GM21390 (cell line): ENCODE data around the gene AGPAT3.

Source experiments
- ATAC-seq: cut with Tn5 transposase; IDR thresholded peaks from one replicate; pipeline ENCODE4 v1.9.1; 2021; ENCODE audit not compliant: unreplicated experiment

Gene AGPAT3

DNA sequence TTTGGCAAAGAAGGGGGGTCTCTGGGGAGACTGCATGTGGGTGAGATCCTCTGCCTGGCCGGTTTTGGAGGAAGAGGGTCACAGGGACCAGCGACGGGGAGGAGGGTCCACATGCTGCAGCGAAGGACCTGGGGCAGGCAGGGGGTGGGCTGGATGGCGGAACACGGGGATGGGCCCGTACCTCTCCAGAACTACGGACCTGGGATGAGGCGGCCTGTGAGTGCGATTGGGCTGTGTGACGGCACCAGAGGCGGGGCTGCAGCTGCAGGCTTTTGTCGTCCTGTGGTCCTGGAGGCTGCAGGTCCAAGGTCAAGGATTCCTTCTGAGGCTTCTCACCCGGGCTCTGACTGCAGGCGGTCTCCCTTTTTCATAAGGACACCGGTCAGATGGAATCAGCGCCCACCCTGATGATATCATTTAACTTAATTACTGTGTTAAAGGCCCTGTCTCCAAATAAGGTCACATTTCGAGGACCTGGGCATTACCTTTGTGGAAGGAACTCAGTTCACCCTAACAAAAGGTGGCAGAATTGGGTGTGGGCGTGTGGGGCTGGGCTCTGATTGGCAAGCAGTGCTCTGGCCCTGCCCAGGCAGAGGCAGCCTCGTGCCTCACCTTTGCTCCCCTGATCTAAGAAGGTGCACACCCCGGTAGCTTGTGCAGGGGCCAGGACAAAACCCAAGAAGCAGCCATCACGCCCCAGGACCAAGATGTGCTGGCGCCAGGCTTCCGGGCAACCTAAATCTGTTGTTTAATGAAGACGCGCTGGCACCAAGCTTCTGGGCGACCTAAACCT, 87.1 kb downstream of the AGPAT3 start:
- ATAC-seq = no peak

DNA sequence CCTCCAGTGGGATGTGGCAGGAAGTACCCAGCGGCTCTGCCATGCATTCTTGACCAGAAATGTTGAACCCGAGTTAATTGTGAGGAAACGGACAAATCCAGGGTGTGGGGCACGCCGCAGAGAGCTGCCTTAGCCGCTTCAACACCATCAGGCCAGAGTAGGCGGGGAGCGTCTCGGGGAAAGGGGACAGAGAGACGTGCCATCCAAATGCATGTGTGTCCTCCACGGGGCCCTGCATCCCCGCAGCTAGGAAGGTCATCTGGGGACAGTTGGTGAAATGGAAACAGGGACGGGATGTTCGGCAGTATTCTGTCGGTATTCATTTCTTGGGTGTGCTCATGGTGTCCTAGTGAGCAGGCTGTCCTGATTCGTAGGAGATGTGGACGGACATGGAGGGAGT, 88.0 kb downstream of the AGPAT3 start:
- ATAC-seq = no peak

DNA sequence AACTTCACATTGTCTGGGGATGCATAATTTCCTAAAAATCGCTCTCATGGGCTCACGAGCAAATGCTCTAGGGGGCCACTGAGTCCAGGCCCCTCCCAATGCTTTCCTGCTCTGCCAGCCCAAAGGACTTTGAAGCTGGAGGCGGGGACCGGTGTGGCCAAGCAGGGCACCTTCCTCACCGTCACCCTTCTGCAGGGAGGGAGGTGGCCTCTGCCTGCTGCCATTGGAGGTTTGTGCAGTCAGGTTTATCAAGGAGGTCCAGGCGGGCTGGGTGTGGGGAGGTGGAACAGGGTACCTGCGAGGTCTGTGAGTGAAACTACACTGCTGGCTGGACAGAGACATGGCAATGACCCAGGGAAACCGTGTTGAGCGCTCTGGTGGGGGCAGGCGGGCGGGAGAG, 89.0 kb downstream of the AGPAT3 start:
- ATAC-seq = no peak

DNA sequence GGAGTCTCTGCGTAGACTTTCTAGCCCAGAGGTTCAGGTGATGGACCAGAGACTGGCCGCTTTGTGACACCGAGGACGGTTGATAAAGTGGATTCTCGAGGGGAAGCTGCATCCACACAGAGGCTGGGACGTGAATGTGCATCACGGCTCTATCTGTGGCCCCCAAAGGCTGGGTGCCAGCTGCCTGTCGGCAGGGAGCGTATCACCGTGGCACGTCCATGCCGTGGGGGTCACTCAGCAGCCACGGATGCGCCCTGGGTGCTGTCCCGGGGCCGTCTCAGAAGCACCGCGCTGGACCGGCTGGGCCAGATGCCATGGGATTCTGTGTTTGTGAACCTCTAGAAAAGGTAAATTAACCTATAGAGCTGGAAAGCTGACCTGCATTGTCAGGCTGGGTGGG, 89.9 kb downstream of the AGPAT3 start:
- ATAC-seq = no peak

DNA sequence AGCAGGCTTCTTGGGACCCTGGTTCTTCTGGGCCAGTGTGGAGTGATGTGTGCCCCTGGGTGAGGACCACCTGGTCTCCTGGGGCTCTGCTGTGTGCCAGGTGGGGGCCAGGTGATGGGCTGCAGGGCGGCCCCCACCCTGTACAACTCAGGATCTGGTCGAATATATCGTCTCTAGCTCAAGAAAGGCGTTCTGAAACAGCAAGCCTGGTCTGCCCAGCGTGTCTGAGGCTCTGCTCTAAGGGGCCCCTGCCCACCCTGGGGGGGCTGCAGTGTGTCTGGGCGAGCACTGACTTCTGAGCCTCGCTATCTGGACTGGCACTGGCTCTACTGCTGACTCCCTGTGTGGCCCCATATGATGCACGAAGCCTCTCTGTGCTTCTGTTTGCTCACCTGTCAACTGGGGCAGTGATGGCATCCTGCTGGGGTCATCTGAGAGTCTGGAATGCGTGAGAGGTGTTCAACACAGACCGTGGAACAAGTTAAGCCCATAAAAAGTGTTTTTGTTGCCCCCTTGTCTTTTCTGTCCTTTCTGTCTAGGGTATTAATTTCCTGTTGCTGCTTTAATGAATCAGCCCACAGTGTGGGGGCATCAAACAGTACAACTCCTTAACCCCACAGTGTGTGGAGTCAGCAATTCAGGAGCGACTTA, 91.1 kb downstream of the AGPAT3 start:
- ATAC-seq = no peak

DNA sequence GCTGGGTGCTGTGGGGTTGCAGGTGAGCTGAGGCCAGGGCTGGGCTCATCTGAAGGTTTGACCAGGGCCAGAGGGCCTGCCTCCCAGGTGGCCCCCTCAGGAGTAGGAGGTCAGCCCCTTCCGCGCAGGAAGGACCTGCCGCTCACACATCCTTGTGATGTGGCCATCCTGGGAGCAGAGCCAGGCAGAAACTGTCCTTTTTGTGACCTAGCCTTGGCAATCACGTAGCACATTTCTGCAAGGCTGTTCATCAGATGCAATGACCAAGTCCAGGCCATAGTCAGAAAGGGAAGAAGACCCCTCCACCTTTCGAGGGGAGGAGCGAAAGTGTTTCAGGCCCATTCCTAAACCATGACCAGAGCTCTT, 91.6 kb downstream of the AGPAT3 start:
- no peak for ATAC-seq

DNA sequence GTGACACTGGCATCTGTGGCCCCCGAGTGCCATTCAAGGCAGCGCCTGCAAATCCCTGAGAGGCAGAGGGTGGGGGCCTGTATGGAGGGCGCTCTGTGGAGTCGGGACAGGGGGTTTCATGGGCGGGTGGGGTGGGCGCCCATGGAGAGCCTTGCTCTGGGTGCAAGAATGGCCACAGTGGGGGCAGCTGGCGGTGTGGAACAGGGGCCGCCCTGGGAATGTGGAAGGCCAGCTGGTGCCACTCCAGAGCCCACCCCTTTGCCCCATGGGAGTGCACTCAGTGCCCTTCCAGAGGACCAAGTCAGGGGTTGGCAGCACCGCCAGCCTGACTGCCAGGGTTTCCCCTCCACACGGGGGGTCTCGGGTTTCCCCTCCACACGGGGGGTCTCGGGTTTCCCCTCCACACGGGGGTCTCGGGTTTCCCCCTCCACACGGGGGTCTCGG, 92.1 kb downstream of the AGPAT3 start:
- no peak for ATAC-seq

DNA sequence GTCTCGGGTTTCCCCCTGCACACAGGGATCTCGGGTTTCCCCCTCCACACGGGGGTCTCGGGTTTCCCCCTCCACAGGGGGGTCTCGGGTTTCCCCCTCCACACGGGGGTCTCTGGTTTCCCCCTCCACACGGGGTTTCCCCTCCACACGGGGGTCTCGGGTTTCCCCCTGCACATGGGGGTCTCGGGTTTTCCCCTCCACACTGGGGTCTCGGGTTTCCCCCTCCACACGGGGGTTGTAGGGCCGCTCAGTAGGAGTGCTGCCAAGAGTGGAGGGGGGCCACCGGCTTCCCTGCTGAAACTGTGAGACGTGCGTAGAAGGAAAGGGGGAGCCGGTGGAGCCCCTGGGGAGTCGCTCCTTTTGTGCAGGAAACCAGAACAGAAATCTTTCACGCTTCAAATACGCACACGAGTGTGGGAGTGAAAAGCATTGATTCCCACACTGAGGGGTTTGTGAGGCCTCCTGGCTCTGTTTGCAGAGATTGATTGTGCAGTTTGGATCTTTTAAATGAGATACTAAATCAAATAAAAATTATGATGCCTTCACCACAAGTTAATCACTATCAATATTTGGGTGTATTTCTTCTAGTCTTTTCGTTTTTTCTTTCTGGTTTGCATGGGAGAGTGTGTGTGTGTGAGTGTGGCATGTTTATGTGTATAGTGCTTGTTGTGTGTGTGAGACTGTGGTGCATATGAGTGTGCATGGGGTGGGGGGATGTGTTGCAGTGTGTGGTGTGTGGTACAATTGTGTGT, 92.8 kb downstream of the AGPAT3 start:
- ATAC-seq = no peak

DNA sequence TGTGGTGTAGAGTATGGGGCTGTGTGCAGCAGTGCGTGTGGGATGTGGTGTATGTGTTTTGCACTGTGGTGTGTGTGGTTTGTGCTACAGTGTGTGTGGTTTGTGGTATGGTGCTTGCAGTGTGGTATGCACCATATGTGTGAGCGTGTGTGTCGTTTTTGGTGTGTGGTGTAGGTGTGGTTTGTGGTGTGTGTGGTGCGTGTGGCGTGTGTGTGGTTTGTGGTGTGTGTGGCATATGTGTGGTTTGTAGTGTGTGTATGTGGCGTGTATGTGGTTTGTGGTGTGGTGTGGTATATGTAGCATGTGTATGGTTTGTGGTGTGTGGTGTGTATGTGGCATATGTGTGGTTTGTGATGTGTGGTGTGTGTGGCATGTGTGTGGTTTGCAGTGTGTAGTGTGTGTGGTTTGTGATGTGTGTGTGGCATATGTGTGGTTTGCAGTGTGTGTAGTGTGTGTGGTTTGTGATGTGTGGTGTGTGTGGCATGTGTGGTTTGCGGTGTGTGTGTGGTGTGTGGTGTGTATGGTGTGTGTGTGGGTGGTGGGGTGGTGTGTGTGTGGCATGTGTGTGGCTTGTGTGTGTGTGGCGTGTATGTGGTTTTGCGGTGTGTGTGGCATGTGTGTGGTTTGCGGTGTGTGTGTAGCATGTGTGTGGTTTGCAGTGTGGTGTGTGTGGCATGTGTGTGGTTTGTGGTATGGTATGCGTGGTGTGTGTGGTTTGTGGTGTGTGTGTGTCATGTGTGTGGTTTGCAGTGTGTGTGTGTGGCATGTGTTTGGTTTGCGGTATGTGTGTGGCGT, 93.5 kb downstream of the AGPAT3 start:
- no peak for ATAC-seq

DNA sequence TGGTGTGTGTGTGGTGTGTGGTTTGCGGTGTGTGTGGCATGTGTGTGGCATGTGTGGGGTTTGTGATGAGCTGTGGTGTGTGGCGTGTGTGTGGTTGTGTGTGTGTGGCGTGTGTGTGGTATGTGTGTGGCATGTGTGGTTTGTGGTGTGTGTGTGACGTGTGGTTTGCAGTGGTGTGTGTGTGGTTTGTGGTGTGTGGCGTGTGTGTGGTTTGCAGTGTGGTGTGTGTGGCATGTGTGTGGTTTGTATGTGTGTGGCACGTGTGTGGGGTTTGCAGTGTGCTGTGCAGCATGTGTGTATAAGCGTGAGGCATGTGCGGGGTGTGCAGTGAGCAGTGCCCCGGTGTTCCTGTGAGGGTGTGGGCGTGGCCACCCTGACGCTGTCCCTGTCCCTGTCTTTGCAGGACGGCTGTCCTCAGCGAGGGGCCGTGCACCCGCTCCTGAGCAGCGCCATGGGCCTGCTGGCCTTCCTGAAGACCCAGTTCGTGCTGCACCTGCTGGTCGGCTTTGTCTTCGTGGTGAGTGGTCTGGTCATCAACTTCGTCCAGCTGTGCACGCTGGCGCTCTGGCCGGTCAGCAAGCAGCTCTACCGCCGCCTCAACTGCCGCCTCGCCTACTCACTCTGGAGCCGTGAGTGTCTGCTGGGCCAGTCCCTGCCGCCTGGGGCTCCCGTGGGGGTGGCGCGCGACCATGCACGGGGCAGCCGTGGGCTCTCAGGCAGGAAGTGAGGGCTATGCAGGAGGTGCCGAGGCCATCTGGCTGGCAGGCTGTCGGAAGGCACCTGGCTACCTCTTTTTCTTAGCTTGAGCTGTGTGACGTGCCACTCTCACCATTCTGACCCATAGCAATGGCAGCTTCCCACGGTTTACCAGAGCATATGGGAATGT, 94.5 kb downstream of the AGPAT3 start:
- ATAC-seq = no peak

DNA sequence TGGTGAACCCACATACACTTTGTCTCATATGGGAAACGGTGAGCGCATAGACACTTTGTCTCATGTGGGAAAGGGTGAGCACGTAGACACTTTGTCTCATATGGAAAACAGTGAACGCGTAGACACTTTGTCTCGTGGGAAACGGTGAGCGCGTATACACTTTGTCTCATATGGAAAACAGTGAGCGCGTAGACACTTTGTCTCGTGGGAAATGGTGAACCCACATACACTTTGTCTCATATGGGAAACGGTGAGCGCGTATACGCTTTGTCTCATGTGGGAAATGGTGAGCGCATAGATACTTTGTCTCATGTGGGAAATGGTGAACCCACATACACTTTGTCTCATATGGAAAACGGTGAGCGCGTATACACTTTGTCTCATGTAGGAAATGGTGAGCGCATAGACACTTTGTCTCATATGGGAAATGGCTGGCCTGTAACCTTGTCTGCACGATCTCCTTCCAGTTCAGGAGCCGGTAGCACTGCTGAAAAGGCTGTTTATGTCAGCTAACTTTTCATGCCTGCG, 96.4 kb downstream of the AGPAT3 start:
- no peak for ATAC-seq

DNA sequence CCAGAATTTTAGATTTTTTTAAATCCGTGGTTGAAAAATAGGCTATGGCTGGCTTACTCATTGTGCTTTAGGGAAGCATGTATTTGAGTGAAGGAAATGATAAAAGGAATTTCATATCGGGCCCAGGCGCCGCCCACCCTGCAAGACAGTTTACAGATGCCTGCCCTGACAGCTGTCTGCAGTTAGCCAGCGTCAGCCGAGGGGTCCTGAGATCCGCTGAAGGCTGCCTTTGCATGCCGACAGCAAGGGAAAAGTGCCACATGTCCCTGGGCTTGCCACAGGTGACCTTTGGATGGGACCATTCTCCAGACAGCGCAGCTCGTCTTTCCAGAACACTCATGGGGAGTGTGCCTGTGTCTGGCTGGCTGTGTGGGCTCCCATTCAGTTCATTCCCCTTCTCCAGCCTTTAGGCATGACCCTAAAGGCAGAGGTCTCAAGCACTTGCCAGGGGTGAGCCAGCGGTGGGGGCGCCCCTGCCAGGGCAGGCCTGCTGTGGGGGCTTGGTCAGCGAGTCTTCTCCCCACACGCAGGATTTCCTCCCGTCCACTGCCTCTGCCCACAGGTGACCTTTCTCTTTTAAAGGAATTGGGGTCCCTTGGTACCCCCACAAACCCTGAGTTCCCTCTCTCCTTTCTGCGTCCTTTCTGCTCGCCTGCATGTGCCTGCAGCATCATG, 101.0 kb downstream of the AGPAT3 start:
- no peak for ATAC-seq

DNA sequence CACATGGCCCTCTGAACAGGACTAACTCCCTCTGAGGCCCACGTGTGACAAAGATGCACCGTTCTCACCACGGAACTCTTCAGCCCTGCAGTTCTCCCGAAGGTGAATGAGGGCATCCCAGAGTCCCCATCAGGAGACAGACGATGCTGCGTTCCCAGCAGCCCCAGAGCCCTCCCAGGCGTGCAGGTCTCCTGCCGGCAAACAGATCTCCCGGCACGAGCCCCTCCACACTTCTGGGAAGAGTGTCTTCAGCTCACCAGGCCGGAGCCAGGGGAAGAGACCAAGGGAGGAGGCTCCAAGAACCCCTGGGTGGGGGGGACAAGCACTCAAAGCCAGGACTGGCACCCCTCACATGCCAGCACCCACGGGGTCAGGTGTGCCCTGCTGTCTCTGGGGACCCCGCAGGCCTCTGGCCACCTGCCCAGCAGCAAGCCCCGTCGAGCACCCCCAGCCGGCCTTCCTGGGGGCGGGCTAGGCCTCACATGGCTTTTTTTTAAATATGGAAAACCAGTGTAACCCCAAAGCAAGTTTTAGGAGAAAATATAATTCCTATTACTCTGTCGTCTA, 102.0 kb downstream of the AGPAT3 start:
- ATAC-seq = no peak

DNA sequence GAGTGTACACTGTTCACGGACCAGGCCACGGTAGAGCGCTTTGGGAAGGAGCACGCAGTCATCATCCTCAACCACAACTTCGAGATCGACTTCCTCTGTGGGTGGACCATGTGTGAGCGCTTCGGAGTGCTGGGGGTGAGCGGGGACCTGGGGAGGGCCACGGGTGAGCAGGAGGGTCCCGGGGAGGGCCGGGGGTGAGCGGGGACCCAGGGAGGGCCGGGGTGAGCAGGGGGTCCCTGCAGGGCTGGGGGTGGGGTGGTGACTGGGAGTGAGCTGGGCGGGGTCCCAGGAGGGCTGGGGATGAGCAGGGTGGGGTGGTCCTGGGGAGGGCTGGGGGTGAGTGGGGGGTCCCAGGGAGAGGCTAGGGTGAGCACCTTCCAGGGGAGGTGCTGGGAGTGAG, 103.0 kb downstream of the AGPAT3 start:
- no peak for ATAC-seq

DNA sequence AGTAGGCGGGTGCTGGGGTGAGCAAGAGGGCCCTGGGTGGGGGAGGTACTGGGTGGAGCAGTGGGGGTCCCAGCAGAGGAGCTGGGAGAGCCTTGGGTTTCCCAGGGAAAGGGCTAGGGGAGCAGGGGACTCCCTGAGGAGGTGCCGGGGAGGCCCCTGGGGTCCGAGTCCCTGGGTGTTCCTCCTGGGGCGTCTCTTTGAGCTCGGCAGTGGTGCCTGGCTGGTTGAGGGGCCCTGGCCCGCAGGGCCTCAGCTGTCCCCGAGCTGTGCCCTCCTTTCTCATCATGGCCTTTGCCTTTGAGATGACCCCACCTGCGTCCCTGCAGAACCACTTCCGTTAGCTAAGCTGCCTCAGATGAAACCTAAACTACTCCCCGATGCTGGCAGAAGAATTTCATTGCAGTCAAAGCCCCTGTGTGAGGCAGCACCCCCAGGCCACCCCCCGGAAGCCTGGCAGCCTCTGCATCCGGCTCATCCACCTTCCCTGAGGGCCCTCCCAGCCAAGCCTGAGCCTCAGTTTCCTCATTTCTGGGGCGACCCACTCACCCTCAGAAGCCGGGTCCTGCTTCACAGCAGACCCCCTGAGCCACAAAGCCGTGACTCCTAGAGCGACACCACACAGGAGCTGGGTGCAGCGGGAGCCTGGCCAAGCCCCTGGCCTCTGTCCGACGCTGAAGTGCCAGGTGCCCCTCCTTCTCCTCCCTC, 103.5 kb downstream of the AGPAT3 start:
- ATAC-seq = no peak

DNA sequence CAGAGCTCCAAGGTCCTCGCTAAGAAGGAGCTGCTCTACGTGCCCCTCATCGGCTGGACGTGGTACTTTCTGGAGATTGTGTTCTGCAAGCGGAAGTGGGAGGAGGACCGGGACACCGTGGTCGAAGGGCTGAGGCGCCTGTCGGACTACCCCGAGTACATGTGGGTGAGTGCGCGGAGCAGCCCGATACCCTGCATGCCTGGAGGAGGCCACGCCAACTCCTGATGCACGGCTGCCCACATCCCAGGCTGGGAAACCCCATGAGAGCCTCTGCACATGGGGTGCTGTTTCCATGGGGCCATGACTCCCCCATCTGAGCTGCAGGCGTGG, 104.1 kb downstream of the AGPAT3 start:
- ATAC-seq = no peak

DNA sequence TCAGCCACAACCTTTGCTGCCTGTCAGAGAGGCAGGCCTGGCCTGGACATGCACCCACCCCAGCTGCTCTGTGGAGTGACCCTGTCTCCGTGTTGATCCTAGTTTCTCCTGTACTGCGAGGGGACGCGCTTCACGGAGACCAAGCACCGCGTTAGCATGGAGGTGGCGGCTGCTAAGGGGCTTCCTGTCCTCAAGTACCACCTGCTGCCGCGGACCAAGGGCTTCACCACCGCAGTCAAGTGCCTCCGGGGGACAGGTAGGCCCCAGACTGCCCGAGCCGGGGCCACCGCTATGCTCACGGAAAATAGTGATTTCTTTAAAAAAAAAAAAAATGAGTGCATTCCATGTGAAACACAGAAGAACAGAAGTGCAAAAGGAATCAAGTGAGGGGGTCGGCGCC, 105.5 kb downstream of the AGPAT3 start:
- no peak for ATAC-seq

DNA sequence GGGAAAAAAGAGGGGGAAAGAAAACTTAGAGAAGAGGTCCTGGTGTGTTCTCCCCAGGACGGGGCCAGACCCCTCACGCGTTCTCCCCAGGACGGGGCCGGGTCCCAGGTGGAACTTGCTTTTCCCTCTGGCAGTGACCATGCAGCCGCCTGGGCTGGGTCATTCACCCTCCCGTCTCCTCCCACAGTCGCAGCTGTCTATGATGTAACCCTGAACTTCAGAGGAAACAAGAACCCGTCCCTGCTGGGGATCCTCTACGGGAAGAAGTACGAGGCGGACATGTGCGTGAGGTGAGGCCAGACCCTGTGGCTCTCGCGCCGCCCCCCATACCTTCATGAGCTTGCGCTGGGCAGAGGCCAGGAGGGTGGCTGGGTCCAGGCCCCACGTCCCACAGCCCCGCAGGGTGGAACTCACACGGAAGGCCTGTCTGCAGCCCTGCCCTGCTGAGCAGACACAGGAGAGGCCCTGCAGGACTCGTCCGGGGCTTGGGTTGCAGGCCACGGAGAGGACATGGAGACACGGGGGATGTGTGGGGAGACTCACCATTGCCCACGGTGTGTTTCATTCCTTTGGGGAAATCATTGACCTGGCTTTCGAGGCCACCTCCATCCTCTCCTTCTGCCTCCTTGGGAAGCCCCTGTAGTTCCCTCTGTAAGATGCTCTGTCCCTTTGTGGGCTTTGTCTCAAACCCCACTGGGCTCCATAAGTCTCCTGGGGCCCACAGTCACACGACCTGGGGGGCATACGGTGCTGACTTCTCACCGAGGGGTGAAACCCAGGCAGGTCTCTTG, 106.4 kb downstream of the AGPAT3 start:
- no peak for ATAC-seq
